Measurements from ENCODE around the gene CALD1. TPM values are rescaled to one million over a fixed set of nuclear protein-coding genes. Genes with fewer than 3 reads are reported as not detected.
A peak's percentile ranks its signal among the peaks of the same experiment; 100 is the strongest.

CALD1 gene
- total RNA-seq, 6 experiments from 2014 or later, result 1,066 to 1,726 (median 1,102) TPM

DNA sequence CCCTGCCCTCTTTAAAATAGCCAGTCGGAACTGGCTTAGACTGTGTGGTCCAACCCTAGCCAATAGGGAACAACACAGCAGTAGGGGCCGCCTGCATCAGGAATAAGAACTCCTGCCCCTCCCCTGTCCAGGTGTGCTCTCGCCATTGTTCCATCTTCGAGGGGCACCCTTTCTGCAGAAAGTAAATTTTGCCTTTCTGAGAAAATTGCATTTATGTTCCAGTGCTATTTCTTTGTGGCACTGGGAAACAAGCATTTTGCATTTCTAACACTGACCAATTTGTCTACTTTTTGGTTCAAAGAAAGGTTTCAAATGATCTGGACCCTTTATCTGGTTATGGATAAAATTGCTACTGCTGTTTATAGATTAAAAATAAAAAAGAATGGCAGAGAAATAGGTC is 116.6 kb downstream of the CALD1 start:
- peak overlapping the region; percentile 47 for H3K27ac Mint-ChIP-seq
- peaks cover 44% of the 10 kb centered on the region for H3K27me3 Mint-ChIP-seq (ENCODE audit: insufficient read depth)
- peaks cover 48% of the 10 kb centered on the region for H3K9me3 Mint-ChIP-seq
- DNase-seq, result no peak
- H3K36me3 Mint-ChIP-seq (ENCODE audit: low read depth), result peaks cover 86% of the 10 kb centered on the region
- H3K4me3 Mint-ChIP-seq, result peak overlapping the region; percentile 38; the same call in 1 of the 2 replicates
- peaks cover 84% of the 10 kb centered on the region for H3K4me1 Mint-ChIP-seq (ENCODE audit: low read depth)
- TF ChIP-seq, protein P1, sequence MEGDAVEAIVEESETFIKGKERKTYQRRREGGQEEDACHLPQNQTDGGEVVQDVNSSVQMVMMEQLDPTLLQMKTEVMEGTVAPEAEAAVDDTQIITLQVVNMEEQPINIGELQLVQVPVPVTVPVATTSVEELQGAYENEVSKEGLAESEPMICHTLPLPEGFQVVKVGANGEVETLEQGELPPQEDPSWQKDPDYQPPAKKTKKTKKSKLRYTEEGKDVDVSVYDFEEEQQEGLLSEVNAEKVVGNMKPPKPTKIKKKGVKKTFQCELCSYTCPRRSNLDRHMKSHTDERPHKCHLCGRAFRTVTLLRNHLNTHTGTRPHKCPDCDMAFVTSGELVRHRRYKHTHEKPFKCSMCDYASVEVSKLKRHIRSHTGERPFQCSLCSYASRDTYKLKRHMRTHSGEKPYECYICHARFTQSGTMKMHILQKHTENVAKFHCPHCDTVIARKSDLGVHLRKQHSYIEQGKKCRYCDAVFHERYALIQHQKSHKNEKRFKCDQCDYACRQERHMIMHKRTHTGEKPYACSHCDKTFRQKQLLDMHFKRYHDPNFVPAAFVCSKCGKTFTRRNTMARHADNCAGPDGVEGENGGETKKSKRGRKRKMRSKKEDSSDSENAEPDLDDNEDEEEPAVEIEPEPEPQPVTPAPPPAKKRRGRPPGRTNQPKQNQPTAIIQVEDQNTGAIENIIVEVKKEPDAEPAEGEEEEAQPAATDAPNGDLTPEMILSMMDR (IDR thresholded peaks at IDR 0.05), result no peak

DNA sequence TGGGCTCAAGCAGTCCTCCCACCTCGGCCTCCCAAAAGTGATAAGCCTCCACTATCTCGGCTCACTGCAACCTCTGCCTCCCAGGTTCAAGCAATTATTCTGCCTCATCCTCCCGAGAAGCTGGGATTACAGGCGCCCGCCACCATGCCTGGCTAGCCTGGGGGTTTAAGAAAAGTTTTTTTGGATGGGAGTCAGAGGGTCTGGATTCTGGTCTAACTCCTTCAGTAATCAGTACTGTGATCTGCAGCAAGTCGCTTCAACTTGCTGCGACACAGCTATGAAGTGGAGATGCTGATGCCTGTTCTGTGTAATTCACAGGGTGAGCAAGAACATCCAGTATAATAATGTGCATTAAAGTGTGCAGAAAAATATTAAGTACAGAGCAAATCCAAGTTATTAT is 118.5 kb downstream of the CALD1 start:
- H3K4me1 Mint-ChIP-seq (ENCODE audit: low read depth), result peaks cover 84% of the 10 kb centered on the region
- peaks cover 88% of the 10 kb centered on the region for H3K36me3 Mint-ChIP-seq (ENCODE audit: low read depth)
- TF ChIP-seq, protein P1 (IDR thresholded peaks at IDR 0.05), result no peak
- H3K9me3 Mint-ChIP-seq, result peaks cover 47% of the 10 kb centered on the region
- H3K27ac Mint-ChIP-seq, result peak overlapping the region; percentile 5; the same call in 1 of the 2 replicates
- DNase-seq, result no peak
- no peak overlapping the region for H3K4me3 Mint-ChIP-seq
- H3K27me3 Mint-ChIP-seq (ENCODE audit: insufficient read depth), result peaks cover 45% of the 10 kb centered on the region

DNA sequence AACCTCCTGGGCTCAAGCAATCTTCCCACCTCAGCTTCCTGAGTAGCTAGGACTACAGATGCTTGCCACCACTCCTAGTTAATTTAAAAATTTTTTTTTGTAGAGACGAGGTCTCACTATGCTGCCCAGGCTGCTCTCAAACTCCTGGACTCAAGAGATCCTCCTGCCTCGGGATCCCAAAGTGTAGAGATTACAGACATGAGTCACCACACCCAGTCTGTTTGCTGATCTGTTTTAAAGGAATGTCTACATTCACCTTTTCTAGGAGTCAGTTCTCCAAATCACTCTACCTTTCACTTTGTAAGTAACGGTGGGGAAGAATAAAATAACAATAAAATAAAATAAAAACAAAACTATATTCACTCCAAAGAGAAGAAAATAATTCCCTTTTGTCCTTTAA is 120.3 kb downstream of the CALD1 start:
- TF ChIP-seq, protein P1 (IDR thresholded peaks at IDR 0.05), result no peak
- DNase-seq, result no peak
- Mint-ChIP-seq H3K27me3 (ENCODE audit: insufficient read depth) (peaks cover 45% of the 10 kb centered on the region), H3K36me3 (ENCODE audit: low read depth) (peaks cover 79% of the 10 kb centered on the region), H3K4me1 (ENCODE audit: low read depth) (peaks cover 83% of the 10 kb centered on the region), H3K27ac (peak overlapping the region; percentile 88), H3K9me3 (peaks cover 42% of the 10 kb centered on the region), H3K4me3 (peak overlapping the region; percentile 81)

DNA sequence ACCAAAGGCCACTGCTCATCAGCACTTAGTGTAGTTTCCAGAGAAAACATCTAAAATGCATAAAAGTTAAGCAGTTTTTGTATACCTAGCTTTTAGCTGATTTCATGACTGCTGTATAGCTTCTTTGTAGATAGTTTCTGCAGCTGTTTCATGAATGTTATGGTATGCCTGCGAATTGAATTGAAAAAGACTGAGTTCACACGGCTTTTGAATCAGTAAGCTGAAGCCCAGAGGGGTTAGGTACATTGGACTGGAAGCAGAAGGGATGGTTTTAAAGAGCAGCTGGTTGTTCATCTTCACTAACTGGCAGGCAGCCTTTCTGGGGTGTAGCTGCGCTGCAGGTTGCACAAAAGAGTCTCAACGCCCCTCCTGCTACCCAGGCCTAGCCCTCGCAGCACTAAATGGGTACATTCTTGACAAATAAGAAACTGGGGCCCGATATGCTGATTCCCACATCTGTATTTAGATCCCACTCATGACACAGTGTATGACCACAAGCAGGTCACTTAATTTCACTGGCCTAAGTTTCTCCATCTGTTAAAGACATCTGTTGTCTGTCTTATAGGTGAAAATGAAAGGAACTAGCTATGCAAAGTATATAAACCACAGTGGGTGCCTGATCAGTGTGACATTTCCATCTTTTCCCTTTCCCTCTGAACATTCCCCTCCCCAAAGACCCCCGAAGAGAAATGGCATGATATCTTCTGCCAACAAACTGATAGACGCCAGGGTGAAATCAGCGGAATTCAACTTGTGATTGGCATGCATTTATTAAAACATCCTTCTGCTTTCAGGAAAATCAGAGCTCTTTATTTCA is 120.9 kb downstream of the CALD1 start:
- peak overlapping the region; percentile 42; the same call in 1 of the 2 replicates for H3K4me3 Mint-ChIP-seq
- H3K36me3 Mint-ChIP-seq (ENCODE audit: low read depth), result peaks cover 72% of the 10 kb centered on the region
- H3K9me3 Mint-ChIP-seq, result peaks cover 42% of the 10 kb centered on the region
- H3K27me3 Mint-ChIP-seq (ENCODE audit: insufficient read depth), result peaks cover 49% of the 10 kb centered on the region
- H3K4me1 Mint-ChIP-seq (ENCODE audit: low read depth), result peaks cover 87% of the 10 kb centered on the region
- peak overlapping the region; percentile 77 for H3K27ac Mint-ChIP-seq
- TF ChIP-seq, protein P1 (IDR thresholded peaks at IDR 0.05), result no peak
- DNase-seq, result no peak

DNA sequence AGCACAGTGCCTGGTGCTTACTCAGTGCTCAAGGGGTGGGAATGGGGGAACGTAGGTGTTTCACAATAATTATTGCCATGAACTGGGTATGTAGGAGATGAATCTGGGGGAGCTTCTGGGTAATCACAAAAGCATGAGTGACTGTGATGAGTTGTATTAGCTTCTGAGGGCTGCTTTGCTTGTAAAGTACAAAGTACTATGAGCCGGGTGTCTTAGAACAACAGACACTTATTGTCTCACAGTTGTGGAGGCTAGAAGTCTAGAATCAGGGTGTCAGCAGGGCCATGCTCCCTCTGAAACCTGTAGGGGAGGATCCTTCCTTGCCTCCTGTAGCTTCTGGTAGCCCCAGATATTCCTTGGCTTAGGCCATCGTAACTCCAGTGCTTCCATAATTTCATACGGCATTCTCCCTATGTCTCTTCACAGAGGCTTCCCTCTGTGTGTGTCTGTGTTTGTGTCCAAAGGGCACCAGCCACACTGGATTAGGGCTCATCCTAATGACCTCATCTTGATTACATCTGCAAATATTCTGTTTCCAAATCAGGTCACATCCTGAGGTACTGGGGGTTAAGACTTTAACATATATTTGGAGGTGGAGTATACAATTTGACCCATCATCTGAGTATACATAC is 122.1 kb downstream of the CALD1 start:
- H3K27me3 Mint-ChIP-seq (ENCODE audit: insufficient read depth), result peaks cover 49% of the 10 kb centered on the region
- peaks cover 65% of the 10 kb centered on the region for H3K36me3 Mint-ChIP-seq (ENCODE audit: low read depth)
- H3K27ac Mint-ChIP-seq, result peak overlapping the region; percentile 77
- H3K9me3 Mint-ChIP-seq, result peaks cover 33% of the 10 kb centered on the region
- H3K4me3 Mint-ChIP-seq, result peak overlapping the region; percentile 42; the same call in 1 of the 2 replicates
- H3K4me1 Mint-ChIP-seq (ENCODE audit: low read depth), result peaks cover 88% of the 10 kb centered on the region
- TF ChIP-seq, protein P1 (IDR thresholded peaks at IDR 0.05), result no peak
- DNase-seq, result no peak
